Hepatocyte (in vitro differentiated cells): ENCODE results near the gene RPS6KA5. TPM values are rescaled to one million over a fixed set of nuclear protein-coding genes. Genes with fewer than 3 reads are reported as not detected.

Source experiments
- DNase-seq: peaks from one replicate; pipeline ENCODE4 v3.0.0-alpha.2; 2016; ENCODE audit warnings: low spot score
- H2AFZ ChIP-seq: fragments of 200-600 bp; sonication (generic); 2 replicates; pipeline ENCODE4 v1.6.0; 2016; ENCODE audit warnings: antibody characterized with exemption, mild to moderate bottlenecking
- H3K27ac ChIP-seq: fragments of 200-600 bp; sonication (generic); 2 replicates; pipeline ENCODE4 v1.5.1; 2016; ENCODE audit warnings: mild to moderate bottlenecking
- H3K27me3 ChIP-seq: fragments of 200-600 bp; sonication (generic); 2 replicates; pipeline ENCODE4 v1.6.1; 2016
- H3K36me3 ChIP-seq: fragments of 200-600 bp; sonication (generic); replicated peaks from 2 replicates; pipeline ENCODE4 v1.5.1; 2016; ENCODE audit warnings: low read depth; ENCODE audit not compliant: insufficient read depth
- H3K4me1 ChIP-seq: fragments of 200-600 bp; sonication (generic); 2 replicates; pipeline ENCODE4 v1.5.1; 2016; ENCODE audit warnings: mild to moderate bottlenecking, moderate library complexity; ENCODE audit not compliant: insufficient read depth
- H3K4me2 ChIP-seq: fragments of 200-600 bp; sonication (generic); 2 replicates; pipeline ENCODE4 v1.6.0; 2016
- H3K4me3 ChIP-seq: fragments of 200-600 bp; sonication (generic); 2 replicates; pipeline ENCODE4 v1.5.1; 2016; ENCODE audit warnings: mild to moderate bottlenecking
- H3K79me2 ChIP-seq: fragments of 200-600 bp; sonication (generic); 2 replicates; pipeline ENCODE4 v1.6.0; 2017; ENCODE audit warnings: mild to moderate bottlenecking
- H3K9me2 ChIP-seq: fragments of 200-600 bp; sonication (generic); replicated peaks from 2 replicates; pipeline ENCODE4 v1.6.0; 2017; ENCODE audit warnings: mild to moderate bottlenecking; ENCODE audit not compliant: insufficient read depth
- H3K9me3 ChIP-seq: fragments of 200-600 bp; sonication (generic); 2 replicates; pipeline ENCODE4 v1.5.1; 2016; ENCODE audit warnings: low read depth, mild to moderate bottlenecking
- H4K20me1 ChIP-seq: fragments of 200-600 bp; sonication (generic); 2 replicates; pipeline ENCODE4 v1.6.0; 2016; ENCODE audit warnings: mild to moderate bottlenecking; ENCODE audit not compliant: insufficient read depth, poor library complexity, severe bottlenecking
- EZH2 ChIP-seq: fragments of 200-600 bp; sonication (generic); IDR thresholded peaks from 2 replicates; pipeline ENCODE4 v1.6.1; 2016; ENCODE audit warnings: antibody characterized with exemption, mild to moderate bottlenecking, borderline replicate concordance
- EZH2phosphoT487 ChIP-seq: fragments of 200-600 bp; sonication (generic); IDR thresholded peaks from one replicate; pipeline ENCODE4 v1.6.1; 2018; ENCODE audit warnings: antibody characterized with exemption, mild to moderate bottlenecking, low read depth, moderate library complexity; ENCODE audit not compliant: unreplicated experiment, severe bottlenecking
- WGBS: methylation state at CpG from one replicate; pipeline ENCODE4 v1.1.6; 2016; ENCODE audit warnings: low lambda C conversion rate; ENCODE audit errors: missing lambda C conversion rate; 5-methylcytosine and 5-hydroxymethylcytosine counted together
- polyA plus RNA-seq: library from polyadenylated mRNA; unstranded; fragments of >200 nt; fragmentation: Nextera tagmentation; extraction: Ambion mirVana; gene quantifications from 2 replicates; pipeline ENCODE4 v1.2.1, GENCODE V29; 2016
- total RNA-seq: library from RNA; depleted of rRNA; stranded (reverse); fragments of >200 nt; gene quantifications from 2 replicates; pipeline ENCODE4 v1.2.3, GENCODE V29; 2014
- TF ChIP-seq, protein P1 (sequence below): fragments of 200-600 bp; sonication (generic); IDR thresholded peaks from 2 replicates; pipeline ENCODE4 v1.5.1; 2016; ENCODE audit warnings: antibody characterized with exemption, mild to moderate bottlenecking; ENCODE audit not compliant: poor library complexity

RPS6KA5 gene
- total and polyA plus RNA-seq, 2 experiments from 2014 or later: 4.8 to 6.3 TPM

DNA sequence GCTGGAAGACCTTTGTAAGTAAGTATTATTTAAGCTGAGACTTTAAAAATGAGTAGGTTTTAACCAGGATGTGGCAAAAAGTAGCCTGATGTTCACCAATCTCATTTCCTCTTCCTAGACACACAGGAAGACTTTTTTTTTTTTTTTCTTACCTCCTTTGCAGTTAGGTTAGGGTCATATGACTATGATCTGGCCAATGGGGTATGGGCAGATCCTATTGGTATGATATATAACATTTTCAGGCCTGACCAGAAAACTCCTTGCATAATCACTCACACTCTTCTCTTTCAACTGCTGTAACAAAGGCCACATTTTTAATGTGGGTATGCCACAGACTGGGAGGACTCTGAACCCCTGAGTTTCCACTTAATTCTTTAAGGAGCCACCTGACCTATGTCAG is 2.7 kb upstream of the RPS6KA5 start:
- no peaks in the 10 kb centered on the region for H3K9me3 ChIP-seq
- H3K4me3 ChIP-seq: no peak overlapping the region
- no peak overlapping the region for H3K4me2 ChIP-seq
- TF ChIP-seq EZH2 (no peak), EZH2phosphoT487 (no peak)
- TF ChIP-seq, protein P1, sequence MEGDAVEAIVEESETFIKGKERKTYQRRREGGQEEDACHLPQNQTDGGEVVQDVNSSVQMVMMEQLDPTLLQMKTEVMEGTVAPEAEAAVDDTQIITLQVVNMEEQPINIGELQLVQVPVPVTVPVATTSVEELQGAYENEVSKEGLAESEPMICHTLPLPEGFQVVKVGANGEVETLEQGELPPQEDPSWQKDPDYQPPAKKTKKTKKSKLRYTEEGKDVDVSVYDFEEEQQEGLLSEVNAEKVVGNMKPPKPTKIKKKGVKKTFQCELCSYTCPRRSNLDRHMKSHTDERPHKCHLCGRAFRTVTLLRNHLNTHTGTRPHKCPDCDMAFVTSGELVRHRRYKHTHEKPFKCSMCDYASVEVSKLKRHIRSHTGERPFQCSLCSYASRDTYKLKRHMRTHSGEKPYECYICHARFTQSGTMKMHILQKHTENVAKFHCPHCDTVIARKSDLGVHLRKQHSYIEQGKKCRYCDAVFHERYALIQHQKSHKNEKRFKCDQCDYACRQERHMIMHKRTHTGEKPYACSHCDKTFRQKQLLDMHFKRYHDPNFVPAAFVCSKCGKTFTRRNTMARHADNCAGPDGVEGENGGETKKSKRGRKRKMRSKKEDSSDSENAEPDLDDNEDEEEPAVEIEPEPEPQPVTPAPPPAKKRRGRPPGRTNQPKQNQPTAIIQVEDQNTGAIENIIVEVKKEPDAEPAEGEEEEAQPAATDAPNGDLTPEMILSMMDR: no peak
- H3K27me3 ChIP-seq: no peaks in the 10 kb centered on the region
- no peak for DNase-seq
- no peak overlapping the region for H2AFZ ChIP-seq
- no peaks in the 10 kb centered on the region for H3K9me2 ChIP-seq
- H3K4me1 ChIP-seq: peaks cover 7% of the 10 kb centered on the region
- peaks cover 11% of the 10 kb centered on the region for H3K79me2 ChIP-seq
- H3K27ac ChIP-seq: no peak overlapping the region
- no peaks in the 10 kb centered on the region for H4K20me1 ChIP-seq
- no peaks in the 10 kb centered on the region for H3K36me3 ChIP-seq

GRCh38 chr14:91062600-91062999 is 2.2 kb upstream of the RPS6KA5 start:
- Histone ChIP-seq H3K79me2 (peaks cover 16% of the 10 kb centered on the region), H3K27ac (no peak overlapping the region)
- WGBS: 69% methylated on average over 2 of the region's 2 CpGs

GRCh38 chr14:91061056-91061887 is 831 bp upstream of the RPS6KA5 start:
- TF ChIP-seq, protein P1: no peak
- TF ChIP-seq EZH2 (no peak), EZH2phosphoT487 (no peak)
- 2% methylated on average over 26 of the region's 26 CpGs for WGBS
- no peak for DNase-seq
- Histone ChIP-seq H2AFZ (peak overlapping the region; percentile 21), H4K20me1 (no peaks in the 10 kb centered on the region), H3K4me1 (peaks cover 7% of the 10 kb centered on the region), H3K4me2 (peak overlapping the region; percentile 74), H3K36me3 (no peaks in the 10 kb centered on the region), H3K27me3 (no peaks in the 10 kb centered on the region), H3K9me2 (no peaks in the 10 kb centered on the region), H3K9me3 (no peaks in the 10 kb centered on the region), H3K79me2 (peaks cover 23% of the 10 kb centered on the region), H3K4me3 (peak overlapping the region; percentile 12), H3K27ac (peak overlapping the region; percentile 9)

More at GRCh38 chr14:91062600-91062999, 2.2 kb upstream of the RPS6KA5 start:
- Histone ChIP-seq H3K36me3 (no peaks in the 10 kb centered on the region), H2AFZ (no peak overlapping the region), H3K4me2 (no peak overlapping the region), H3K9me2 (no peaks in the 10 kb centered on the region), H3K4me1 (peaks cover 7% of the 10 kb centered on the region), H3K27me3 (no peaks in the 10 kb centered on the region), H3K9me3 (no peaks in the 10 kb centered on the region), H4K20me1 (no peaks in the 10 kb centered on the region), H3K4me3 (no peak overlapping the region)
- TF ChIP-seq EZH2 (no peak), EZH2phosphoT487 (no peak)
- TF ChIP-seq, protein P1: no peak
- DNase-seq: no peak
